ENCODE data around the gene MARCKSL1.

GRCh38 chr1:32337855-32338636 lies 2.0 kb upstream of the MARCKSL1 start:
- TF ChIP-seq CTCF (IDR thresholded peaks at IDR 0.05) (no peak), POLR2A (IDR thresholded peaks at IDR 0.05) (no peak)
